Uterus (tissue), 4 donors: ENCODE results near the gene PIGN. TPM values are rescaled to one million over a fixed set of nuclear protein-coding genes. Genes with fewer than 3 reads are reported as not detected.

Experiments
- DNase-seq, 2 donors: peaks; one replicate each; pipeline ENCODE4 v3.0.0-alpha.2; 2019 to 2020
- H3K27ac ChIP-seq, 2 donors: fragments of 200-600 bp; sonication (generic); 1 replicate in 1 of 2; 2 replicates in 1 of 2; pipeline ENCODE4 v1.5.1; 2016 to 2018
- H3K27me3 ChIP-seq, 2 donors: fragments of 200-600 bp; sonication (generic); one replicate each; pipeline ENCODE4 v1.5.1; 2018 to 2019; ENCODE audit warnings: control low read depth in 1 of 2
- H3K36me3 ChIP-seq, 2 donors: fragments of 200-600 bp; sonication (generic); one replicate each; pipeline ENCODE4 v1.5.1; 2019; ENCODE audit warnings: control low read depth in 1 of 2
- H3K4me1 ChIP-seq, 2 donors: fragments of 200-600 bp; sonication (generic); one replicate each; pipeline ENCODE4 v1.5.1; 2018 to 2019; ENCODE audit warnings: control low read depth in 1 of 2
- H3K4me3 ChIP-seq, 2 donors: fragments of 200-600 bp; sonication (generic); 1 replicate in 1 of 2; 2 replicates in 1 of 2; pipeline ENCODE4 v1.5.1; 2018 to 2019; ENCODE audit warnings: mild to moderate bottlenecking in 1 of 2
- H3K9me3 ChIP-seq, 2 donors: fragments of 200-600 bp; sonication (generic); one replicate each; pipeline ENCODE4 v1.5.1; 2019; ENCODE audit warnings: control low read depth in 1 of 2
- POLR2A ChIP-seq, 2 donors: fragments of 450-650 bp; IDR thresholded peaks; one replicate each; pipeline ENCODE4 v1.6.1; 2016; ENCODE audit warnings: antibody characterized with exemption in 2 of 2, mild to moderate bottlenecking in 1 of 2, moderate library complexity in 1 of 2
- intact Hi-C: fragments of 100-400 bp; cut with DNase I; formaldehyde crosslinking; loops from one replicate; pipeline ENCODE4 v1.15.1; 2023; ENCODE audit warnings: low total_unique reads
- total RNA-seq, 4 donors: library from RNA; depleted of rRNA in 3 of 4; stranded (reverse); fragments of >200 nt in 3 of 4; gene quantifications; one replicate each; pipeline versions ENCODE4 v1.1.0 to v1.2.4, GENCODE V29; 2014 to 2023
- donor health status: DM: yes; HTN: yes; CAD: no.

Gene PIGN
- total RNA-seq, 4 donors from 2014 or later = 11.5 to 86.7 (median 30.2) TPM

- peak; percentile 18 to 31 for DNase-seq
- peak overlapping the region in 1 of 2 donors; percentile 60 for H3K27ac ChIP-seq
- intact Hi-C loops = no loop called here
Measured at GRCh38 chr18:61991201-61991600, 195.7 kb downstream of the PIGN start.

More at GRCh38 chr18:61991201-61991600, 195.7 kb downstream of the PIGN start:
- H3K9me3 ChIP-seq = no peaks in the 10 kb centered on the region
- H3K36me3 ChIP-seq = no peaks in the 10 kb centered on the region
- no peaks in the 10 kb centered on the region for H3K27me3 ChIP-seq
- TF ChIP-seq POLR2A (IDR thresholded peaks at IDR 0.05) = no peak
- H3K4me1 ChIP-seq = peaks cover 7 to 9% of the 10 kb centered on the region in 2 donors
- H3K4me3 ChIP-seq = no peak overlapping the region

Other genes with a start within 250 kb of the PIGN start
- 10 to 100 TPM; 11.2 to 71.3 (median 26.5) TPM for gene RELCH, start 199 bp upstream of the PIGN start, total RNA-seq
- 1 to 10 TPM in 3 of 4 donors, under 1 TPM in 1; 0.26 to 7.4 (median 5.1) TPM for gene TNFRSF11A, start 138.3 kb upstream of the PIGN start, total RNA-seq